Panc1 (cell line): Measurements from ENCODE around the gene TRIM62. TPM values are rescaled to one million over a fixed set of nuclear protein-coding genes. Genes with fewer than 3 reads are reported as not detected.

Experiments
- ATAC-seq: fragments of 200-7000 bp; cut with Tn5 transposase; 2 replicates; pipeline ENCODE4 v1.9.1; 2020; ENCODE audit warnings: mild to moderate bottlenecking, moderate library complexity
- BruUV-seq: library from RNA; stranded (reverse); fragments of 400-500 nt; replicated peaks from 2 replicates; lab custom pipeline; 2021; lab: Mats Ljungman, UMichigan
- CTCF ChIA-PET: fragments of 300-600 bp; sonication (Branson Sonifier 250); formaldehyde crosslinking; loops from one replicate; lab custom pipeline; 2022; ENCODE audit warnings: antibody characterized with exemption; lab: Charles Lee
- POLR2A ChIA-PET: fragments of 300-600 bp; sonication (Branson Sonifier 250); formaldehyde crosslinking; loops from one replicate; lab custom pipeline; 2022; ENCODE audit warnings: antibody characterized with exemption; lab: Charles Lee
- DNase-seq: peaks from one replicate; pipeline ENCODE4 v3.0.0-alpha.2; 2010; ENCODE audit warnings: low read depth, low spot score
- H3K27ac ChIP-seq: 2 replicates; pipeline ENCODE4 v1.5.1; 2011; ENCODE audit warnings: mild to moderate bottlenecking, low read length, inconsistent platforms
- H3K27me3 ChIP-seq: fragments of 200-500 bp; sonication (Bioruptor generic); 2 replicates; pipeline ENCODE4 v1.6.0; 2014; ENCODE audit warnings: low read length, inconsistent platforms; ENCODE audit not compliant: control insufficient read depth, insufficient read depth
- H3K36me3 ChIP-seq: fragments of 200-500 bp; sonication (Bioruptor generic); 2 replicates; pipeline ENCODE4 v1.5.1; 2014; ENCODE audit warnings: inconsistent platforms, mild to moderate bottlenecking, low read length, moderate library complexity; ENCODE audit not compliant: control insufficient read depth, insufficient read depth
- H3K4me1 ChIP-seq: 2 replicates; pipeline ENCODE4 v1.5.1; 2011; ENCODE audit warnings: inconsistent platforms, mild to moderate bottlenecking, low read length, moderate library complexity; ENCODE audit not compliant: control insufficient read depth, insufficient read depth
- H3K4me3 ChIP-seq, 2 experiments: 2 replicates each; pipeline ENCODE4 v1.5.1; 2011 to 2012; ENCODE audit warnings: low read depth in 2 of 2, low read length in 2 of 2, mild to moderate bottlenecking in 2 of 2, inconsistent platforms in 1 of 2, moderate library complexity in 1 of 2
- H3K9me3 ChIP-seq: fragments of 200-500 bp; sonication (Bioruptor generic); 2 replicates; pipeline ENCODE4 v1.5.1; 2014; ENCODE audit warnings: low read depth, mild to moderate bottlenecking, inconsistent platforms, low read length, moderate library complexity; ENCODE audit not compliant: control insufficient read depth, insufficient read depth
- POLR2AphosphoS5 ChIP-seq: IDR thresholded peaks from 2 replicates; pipeline ENCODE4 v1.6.1; 2012; ENCODE audit warnings: mild to moderate bottlenecking, low read depth, low read length, moderate library complexity
- SIN3A ChIP-seq: IDR thresholded peaks from 2 replicates; pipeline ENCODE4 v1.6.1; 2012; ENCODE audit warnings: low read depth, mild to moderate bottlenecking, low read length, moderate library complexity, borderline replicate concordance; ENCODE audit not compliant: insufficient read depth
- TCF7L2 ChIP-seq: IDR thresholded peaks from 2 replicates; pipeline ENCODE4 v1.6.1; 2011; ENCODE audit warnings: mild to moderate bottlenecking, low read depth, low read length, inconsistent platforms
- in situ Hi-C: cut with HindIII; loops from 2 replicates; pipeline ENCODE4 v1.10.0; 2016; ENCODE audit warnings: low sequenced_read_pairs, low pct_unique_long_range_greater_than_20kb
- intact Hi-C: fragments of 100-400 bp; cut with micrococcal nuclease; formaldehyde crosslinking; loops from one replicate; pipeline ENCODE4 v1.10.0; 2022; ENCODE audit not compliant: unreplicated experiment
- total RNA-seq: library from RNA; stranded (reverse); gene quantifications from one replicate; pipeline ENCODE4 v1.2.1, GENCODE V29; 2021; ENCODE audit not compliant: unreplicated experiment
- TF ChIP-seq, protein P1 (sequence below): fragments of 450-650 bp; IDR thresholded peaks from 2 replicates; pipeline ENCODE4 v1.5.1; 2017; ENCODE audit warnings: mild to moderate bottlenecking
- TF ChIP-seq, protein P2 (sequence below), 2 experiments: IDR thresholded peaks; 2 replicates each; pipeline ENCODE4 v1.6.1; 2011 to 2012; ENCODE audit warnings: low read depth in 2 of 2, control low read depth in 1 of 2, low read length in 1 of 2, mild to moderate bottlenecking in 1 of 2, moderate library complexity in 1 of 2; ENCODE audit not compliant: insufficient read depth in 1 of 2

The TRIM62 gene
- total RNA-seq, 1 experiment from 2014 or later: 7.4 TPM

DNA sequence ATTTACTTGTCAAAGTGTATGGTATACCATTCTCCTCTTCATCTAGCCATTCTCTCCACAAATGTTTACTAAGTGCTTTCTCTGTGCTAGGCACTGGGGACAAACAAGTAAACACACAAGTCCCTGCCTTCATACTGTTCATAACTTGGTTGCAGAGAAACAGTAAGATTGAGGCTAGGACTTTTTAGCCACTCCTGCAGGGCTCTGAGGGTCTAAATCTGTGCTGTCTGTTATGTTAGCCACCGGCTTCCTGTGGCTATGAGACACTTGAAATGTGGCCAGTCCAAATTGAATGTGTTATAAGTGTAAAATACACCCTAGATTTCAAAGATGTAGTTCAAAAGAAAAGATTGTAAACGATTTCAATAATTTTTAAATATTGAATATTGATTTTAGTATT is 50.7 kb downstream of the TRIM62 start:
- POLR2A ChIA-PET: no interaction called here
- Histone ChIP-seq H3K4me3 (no peak overlapping the region), H3K36me3 (peaks cover 2% of the 10 kb centered on the region; the same call in 1 of the 2 replicates), H3K27ac (no peak overlapping the region), H3K9me3 (no peaks in the 10 kb centered on the region), H3K4me1 (peaks cover 9% of the 10 kb centered on the region; the same call in 1 of the 2 replicates), H3K27me3 (no peaks in the 10 kb centered on the region)
- DNase-seq (no peak), ATAC-seq (no peak)
- in situ Hi-C loops (no loop called here), intact Hi-C loops (no loop called here)
- no peak for TF ChIP-seq TCF7L2
- no peak for TF ChIP-seq POLR2AphosphoS5
- TF ChIP-seq SIN3A: no peak
- TF ChIP-seq, protein P1, sequence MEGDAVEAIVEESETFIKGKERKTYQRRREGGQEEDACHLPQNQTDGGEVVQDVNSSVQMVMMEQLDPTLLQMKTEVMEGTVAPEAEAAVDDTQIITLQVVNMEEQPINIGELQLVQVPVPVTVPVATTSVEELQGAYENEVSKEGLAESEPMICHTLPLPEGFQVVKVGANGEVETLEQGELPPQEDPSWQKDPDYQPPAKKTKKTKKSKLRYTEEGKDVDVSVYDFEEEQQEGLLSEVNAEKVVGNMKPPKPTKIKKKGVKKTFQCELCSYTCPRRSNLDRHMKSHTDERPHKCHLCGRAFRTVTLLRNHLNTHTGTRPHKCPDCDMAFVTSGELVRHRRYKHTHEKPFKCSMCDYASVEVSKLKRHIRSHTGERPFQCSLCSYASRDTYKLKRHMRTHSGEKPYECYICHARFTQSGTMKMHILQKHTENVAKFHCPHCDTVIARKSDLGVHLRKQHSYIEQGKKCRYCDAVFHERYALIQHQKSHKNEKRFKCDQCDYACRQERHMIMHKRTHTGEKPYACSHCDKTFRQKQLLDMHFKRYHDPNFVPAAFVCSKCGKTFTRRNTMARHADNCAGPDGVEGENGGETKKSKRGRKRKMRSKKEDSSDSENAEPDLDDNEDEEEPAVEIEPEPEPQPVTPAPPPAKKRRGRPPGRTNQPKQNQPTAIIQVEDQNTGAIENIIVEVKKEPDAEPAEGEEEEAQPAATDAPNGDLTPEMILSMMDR: no peak
- TF ChIP-seq, protein P2, sequence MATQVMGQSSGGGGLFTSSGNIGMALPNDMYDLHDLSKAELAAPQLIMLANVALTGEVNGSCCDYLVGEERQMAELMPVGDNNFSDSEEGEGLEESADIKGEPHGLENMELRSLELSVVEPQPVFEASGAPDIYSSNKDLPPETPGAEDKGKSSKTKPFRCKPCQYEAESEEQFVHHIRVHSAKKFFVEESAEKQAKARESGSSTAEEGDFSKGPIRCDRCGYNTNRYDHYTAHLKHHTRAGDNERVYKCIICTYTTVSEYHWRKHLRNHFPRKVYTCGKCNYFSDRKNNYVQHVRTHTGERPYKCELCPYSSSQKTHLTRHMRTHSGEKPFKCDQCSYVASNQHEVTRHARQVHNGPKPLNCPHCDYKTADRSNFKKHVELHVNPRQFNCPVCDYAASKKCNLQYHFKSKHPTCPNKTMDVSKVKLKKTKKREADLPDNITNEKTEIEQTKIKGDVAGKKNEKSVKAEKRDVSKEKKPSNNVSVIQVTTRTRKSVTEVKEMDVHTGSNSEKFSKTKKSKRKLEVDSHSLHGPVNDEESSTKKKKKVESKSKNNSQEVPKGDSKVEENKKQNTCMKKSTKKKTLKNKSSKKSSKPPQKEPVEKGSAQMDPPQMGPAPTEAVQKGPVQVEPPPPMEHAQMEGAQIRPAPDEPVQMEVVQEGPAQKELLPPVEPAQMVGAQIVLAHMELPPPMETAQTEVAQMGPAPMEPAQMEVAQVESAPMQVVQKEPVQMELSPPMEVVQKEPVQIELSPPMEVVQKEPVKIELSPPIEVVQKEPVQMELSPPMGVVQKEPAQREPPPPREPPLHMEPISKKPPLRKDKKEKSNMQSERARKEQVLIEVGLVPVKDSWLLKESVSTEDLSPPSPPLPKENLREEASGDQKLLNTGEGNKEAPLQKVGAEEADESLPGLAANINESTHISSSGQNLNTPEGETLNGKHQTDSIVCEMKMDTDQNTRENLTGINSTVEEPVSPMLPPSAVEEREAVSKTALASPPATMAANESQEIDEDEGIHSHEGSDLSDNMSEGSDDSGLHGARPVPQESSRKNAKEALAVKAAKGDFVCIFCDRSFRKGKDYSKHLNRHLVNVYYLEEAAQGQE (IDR thresholded peaks at IDR 0.05; ENCODE audit: insufficient read depth in 1 of 2, low read depth in 2 of 2, low read length in 1 of 2): no peak
- CTCF ChIA-PET: no interaction called here
- no TSS peak for BruUV-seq

DNA sequence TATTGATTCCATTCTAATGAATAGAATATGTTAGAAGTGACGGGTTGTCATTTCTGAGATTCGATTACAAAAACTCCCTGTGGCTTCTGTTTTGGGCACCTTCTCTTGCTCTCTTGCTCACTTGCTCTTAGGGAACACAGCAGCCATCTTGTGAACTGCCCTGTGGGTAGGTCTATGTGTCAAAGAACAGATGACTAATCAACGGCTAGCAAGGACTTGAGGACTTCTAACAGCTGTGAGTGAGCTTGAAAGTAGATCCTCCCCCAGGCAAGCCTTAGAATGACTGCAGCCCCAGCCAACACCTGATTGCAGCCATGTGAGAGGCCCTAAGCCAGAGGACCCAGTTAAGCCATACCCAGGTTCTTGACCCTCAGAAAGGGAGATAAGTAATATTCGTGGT is 51.5 kb downstream of the TRIM62 start:
- Histone ChIP-seq H3K9me3 (no peaks in the 10 kb centered on the region), H3K36me3 (peaks cover 2% of the 10 kb centered on the region; the same call in 1 of the 2 replicates), H3K4me1 (peaks cover 11% of the 10 kb centered on the region; the same call in 1 of the 2 replicates), H3K27me3 (no peaks in the 10 kb centered on the region), H3K27ac (no peak overlapping the region; the same call in 1 of the 2 replicates), H3K4me3 (no peak overlapping the region)
- ChIA-PET CTCF (no interaction called here), POLR2A (no interaction called here)
- no TSS peak for BruUV-seq
- TF ChIP-seq, protein P2 (IDR thresholded peaks at IDR 0.05; ENCODE audit: insufficient read depth in 1 of 2, low read depth in 2 of 2, low read length in 1 of 2): no peak
- TF ChIP-seq, protein P1: no peak
- TF ChIP-seq POLR2AphosphoS5 (no peak), TCF7L2 (no peak), SIN3A (no peak)
- DNase-seq (no peak), ATAC-seq (no peak)
- in situ Hi-C loops (no loop called here), intact Hi-C loops (no loop called here)
